NOMO-1 treated with DMSO at 0.1 percent for 48 hours (cell line): ENCODE measurements around the gene SLC35D2.
A peak's percentile ranks its signal among the peaks of the same experiment; 100 is the strongest.
"Not testable (repeated sequence)": the region's sequence is repeated elsewhere in the genome, so short reads cannot be mapped to it uniquely, and the experiment has no call there.

Experiments used
- DNase-seq: peaks from one replicate; lab custom pipeline; 2025; ENCODE audit not compliant: unreplicated experiment; lab: John Stamatoyannopoulos, UW

Gene SLC35D2

DNA sequence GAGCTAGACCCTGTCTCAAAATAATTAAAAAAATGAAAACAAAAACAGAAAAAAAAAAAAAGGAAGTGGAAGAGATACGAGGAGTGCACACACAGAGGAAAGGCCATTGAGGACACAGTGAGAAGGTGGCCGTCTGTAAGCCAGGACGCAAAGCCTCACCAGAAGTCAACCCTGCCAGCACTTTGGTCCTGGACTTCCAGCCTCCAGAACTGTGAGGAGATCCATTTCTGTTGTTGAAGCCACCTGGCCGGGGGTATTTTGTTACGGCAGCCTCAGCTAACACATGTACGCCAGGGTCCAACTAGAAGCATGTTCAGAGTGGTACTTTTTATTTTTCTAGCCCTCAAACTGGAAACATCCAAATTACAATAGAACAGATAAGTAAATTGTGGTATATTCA lies 21.8 kb downstream of the SLC35D2 start:
- no peak for DNase-seq

- DNase-seq, result no peak
These were observed 22.5 kb downstream of the SLC35D2 start for GRCh38 chr9:96360976-96361375.

DNA sequence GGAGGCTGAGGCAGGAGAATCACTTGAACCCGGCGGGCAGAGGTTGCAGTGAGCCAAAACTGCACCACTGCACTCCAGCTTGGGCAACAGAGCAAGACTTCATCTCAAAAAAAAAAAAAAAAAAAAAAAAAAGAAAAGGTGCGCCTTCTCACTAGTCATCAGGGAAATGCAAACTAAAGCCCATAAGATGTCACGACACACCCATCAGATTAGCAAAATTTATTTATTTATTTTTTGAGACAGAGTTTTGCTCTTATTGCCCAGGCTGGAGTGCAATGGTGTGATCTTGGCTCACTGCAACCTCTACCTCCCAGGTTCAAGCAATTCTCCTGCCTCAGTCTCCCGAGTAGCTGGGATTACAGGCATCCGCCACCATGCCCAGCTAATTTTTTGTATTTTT lies 23.0 kb downstream of the SLC35D2 start:
- not testable (repeated sequence) for DNase-seq

DNA sequence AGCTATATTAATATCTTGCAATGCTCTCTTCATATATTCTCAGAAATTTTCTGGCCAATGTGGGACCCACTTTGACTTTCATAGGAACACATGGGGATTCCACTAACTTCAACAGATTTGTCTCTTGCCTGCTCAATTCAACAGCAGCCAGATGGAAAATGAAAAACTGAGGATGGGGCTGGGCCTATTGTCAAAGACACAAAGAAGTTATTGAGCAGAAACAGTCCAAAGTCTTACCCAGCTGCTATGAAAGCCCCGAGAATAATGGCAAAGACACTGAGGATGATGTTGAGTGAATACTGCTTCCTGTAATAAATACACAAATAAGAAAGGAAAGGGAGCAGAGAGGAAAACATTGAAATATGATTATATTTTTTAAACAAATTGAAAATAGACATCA lies 32.6 kb downstream of the SLC35D2 start:
- DNase-seq, result no peak

DNA sequence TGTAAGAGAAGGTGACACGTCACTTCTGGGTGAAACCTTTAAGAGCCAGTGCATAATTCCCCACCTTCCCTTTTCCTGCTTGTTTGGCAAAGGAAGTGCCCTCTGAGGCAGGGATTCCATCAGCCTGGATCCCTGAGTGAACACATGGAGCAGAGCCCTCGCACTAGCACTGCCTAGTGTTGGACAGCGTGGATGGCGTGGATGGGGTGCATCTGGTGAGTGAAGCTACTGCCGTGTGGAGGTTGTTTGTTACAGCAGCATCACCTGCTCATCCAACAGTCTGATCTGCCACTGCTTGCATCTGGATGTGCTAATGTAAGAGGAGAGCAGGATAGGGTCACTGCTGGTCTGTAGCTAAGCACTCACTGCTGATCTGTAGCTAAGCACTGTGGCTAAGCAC lies 35.2 kb downstream of the SLC35D2 start:
- no peak for DNase-seq

GRCh38 chr9:96345551-96345950 lies 38.0 kb downstream of the SLC35D2 start:
- DNase-seq, result no peak

GRCh38 chr9:96344458-96345180 lies 38.9 kb downstream of the SLC35D2 start:
- DNase-seq, result no peak

GRCh38 chr9:96343515-96344360 lies 39.8 kb downstream of the SLC35D2 start:
- DNase-seq, result no peak

DNA sequence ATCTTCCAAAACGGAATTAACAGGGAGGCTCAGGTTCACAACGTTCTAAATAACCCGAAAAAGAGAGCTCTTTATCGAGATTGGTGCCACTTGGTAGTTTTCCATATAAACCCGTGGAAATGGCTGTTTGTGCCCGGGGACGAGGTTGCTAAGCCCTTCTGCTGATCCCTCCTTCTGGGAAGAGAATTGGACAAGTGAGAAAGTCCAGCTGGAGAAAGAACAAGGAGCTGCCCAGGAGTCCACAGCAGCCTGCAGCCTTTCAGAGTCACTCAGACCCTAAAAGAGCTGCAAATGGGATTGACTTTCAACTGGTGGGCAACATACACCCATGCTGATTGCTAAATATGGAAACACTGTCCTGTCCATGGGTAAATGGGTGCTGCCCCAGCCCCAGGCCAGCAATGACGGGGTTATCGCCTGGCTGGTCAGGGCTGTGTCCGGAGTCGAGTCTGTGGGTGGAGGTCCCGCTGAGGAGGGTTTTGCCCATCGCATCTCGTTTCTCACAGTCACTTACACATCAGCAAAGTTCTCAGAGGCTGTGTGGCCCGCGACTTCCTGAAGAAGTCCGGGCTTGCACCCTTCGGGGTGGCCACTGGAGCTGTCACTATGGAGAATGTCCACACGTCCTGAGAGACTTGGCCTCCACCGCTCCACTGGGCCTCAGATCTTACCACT lies 40.8 kb downstream of the SLC35D2 start:
- no peak for DNase-seq

- DNase-seq, result no peak
These were observed 42.8 kb downstream of the SLC35D2 start for GRCh38 chr9:96340707-96341106.

GRCh38 chr9:96338299-96338698 lies 45.2 kb downstream of the SLC35D2 start:
- no peak for DNase-seq

DNA sequence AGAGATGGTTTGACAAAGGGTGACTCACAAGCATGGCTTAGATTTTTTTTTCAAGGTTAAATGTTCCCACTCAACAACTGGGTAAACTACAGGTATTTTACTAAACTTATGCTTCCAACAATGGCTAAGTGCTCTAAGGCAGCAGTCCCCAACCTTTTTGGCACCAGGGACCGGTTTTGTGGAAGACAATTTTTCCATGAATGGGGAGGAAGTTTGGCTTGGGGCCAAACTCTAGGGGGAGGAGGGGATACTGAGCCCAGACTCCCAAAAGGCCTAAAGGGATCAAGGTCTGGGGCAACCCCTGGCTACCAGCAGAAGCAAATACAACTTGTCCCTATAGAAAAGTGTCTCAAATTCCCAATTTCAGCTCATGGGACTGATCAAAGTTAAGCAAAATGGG lies 49.6 kb downstream of the SLC35D2 start:
- DNase-seq, result no peak

DNA sequence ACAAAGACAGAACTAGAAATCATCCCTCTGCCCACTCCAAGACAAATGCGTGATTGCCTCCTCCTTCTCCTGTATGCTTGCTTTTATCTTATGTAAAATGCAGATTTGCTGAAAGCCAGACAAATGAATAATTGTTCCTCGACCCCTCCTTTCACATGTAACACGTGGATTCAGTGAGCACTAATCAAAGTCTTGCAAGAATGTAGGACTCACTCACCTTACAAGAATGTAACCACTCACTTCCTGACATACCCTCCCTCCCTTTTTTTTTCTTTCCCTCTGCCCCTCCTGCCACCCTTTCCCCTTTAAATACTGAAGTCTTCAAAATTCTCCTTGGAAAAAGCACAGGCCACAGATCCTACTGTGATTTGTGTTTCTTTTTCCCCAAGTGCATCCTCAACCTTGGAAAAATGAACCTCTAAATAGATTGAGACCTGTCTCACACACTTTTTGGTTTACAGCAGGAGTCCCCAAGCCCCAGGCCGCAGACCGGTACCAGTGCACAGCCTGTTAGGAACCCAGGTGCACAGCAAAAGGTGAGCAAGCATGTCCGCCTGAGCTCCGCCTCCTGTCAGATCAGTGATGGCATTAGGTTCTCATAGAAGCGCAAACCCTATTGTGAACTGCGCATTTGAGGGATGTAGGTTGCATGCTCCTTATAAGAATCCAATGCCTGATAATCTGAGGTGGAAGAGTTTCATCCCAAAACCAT lies 52.1 kb downstream of the SLC35D2 start:
- no peak for DNase-seq

DNA sequence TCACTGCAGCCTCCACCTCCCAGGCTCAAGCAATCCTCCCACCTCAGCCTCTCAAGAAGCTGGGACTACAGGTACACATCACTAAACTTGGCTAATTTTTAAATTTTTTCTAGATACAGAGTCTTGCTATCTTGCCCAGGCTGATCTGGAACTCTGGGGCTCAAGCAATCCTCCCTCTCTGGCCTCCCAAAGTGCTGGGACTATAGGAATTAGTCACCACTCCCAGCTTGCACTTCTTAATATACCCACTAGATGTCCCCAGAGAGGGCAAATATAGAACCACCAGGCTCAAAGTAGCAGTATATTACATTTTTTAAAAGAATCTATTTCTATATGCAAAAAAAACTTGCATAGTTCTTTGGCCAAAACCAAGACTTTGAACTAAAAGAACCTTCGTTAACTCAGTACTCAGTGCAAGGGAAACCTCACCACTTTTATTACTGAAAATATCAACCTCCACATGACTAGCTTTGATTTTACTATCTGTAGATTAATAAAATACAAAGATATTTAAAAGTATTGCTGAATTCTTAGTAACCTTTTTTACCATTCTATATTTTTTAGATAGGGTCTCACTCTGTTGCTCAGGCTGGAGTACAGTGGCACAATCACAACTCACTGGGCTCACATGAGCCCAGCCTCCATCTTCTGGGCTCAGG lies 55.7 kb downstream of the SLC35D2 start:
- DNase-seq, result no peak

GRCh38 chr9:96323169-96323568 lies 60.3 kb downstream of the SLC35D2 start:
- no peak for DNase-seq

GRCh38 chr9:96322736-96323135 lies 60.8 kb downstream of the SLC35D2 start:
- DNase-seq, result not testable (repeated sequence)

DNA sequence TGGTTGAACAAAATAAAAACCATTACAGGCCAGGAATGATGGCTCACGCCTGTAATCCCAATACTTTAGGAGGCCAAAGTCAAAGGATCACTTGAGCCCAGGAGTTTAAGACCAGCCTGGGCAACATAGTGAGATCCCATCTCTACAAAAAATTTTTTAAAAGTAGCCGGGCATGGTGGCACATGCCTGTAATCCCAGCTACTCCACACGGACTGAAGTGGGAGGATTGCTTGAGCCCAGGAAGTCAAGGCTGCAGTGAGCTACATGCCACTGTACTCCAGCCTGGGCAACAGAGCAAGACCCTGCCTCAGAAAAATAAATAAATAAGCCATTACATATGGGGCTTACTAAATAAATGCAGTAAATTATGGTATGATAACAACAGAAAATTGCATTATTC lies 61.3 kb downstream of the SLC35D2 start:
- DNase-seq, result not testable (repeated sequence)

- no peak for DNase-seq
These were observed 62.0 kb downstream of the SLC35D2 start for GRCh38 chr9:96321515-96321914.

- no peak for DNase-seq
These were observed 62.7 kb downstream of the SLC35D2 start for GRCh38 chr9:96320749-96321280.

GRCh38 chr9:96318921-96319565 lies 64.5 kb downstream of the SLC35D2 start:
- peak; percentile 94 for DNase-seq
